ENCODE measurements around the gene CYB561D2. TPM values are rescaled to one million over a fixed set of nuclear protein-coding genes. Genes with fewer than 3 reads are reported as not detected.

Gene CYB561D2
- total RNA-seq, 3 donors from 2014 or later = 23.6 to 30.1 (median 28.8) TPM

DNA sequence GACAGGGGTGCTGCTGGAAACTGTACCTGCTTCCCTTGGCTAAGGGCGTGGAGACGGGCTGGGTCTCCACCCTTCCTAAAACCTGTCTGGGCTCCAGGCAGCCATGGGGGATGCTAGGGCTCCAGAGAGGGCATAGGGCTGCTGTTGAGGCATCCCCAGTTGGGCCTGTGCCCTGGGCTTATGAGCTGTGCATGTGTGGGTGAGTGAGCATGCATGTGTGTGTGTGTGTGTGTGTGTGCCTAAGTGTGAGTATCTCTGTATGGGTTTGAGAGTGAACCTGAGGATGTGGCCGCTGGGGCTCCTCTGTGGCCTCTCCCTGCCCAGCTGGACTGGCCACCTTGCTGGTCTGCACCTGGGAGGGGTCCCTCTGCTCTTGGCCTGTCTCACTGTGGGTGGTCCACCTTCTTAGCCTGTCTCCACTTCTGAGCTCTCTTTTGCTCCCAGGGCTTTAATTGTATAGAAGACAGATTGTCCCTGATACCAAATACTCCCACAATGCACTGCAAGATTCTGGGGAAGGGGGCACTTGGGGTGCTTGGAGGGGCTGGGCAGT, 20.5 kb downstream of the CYB561D2 start:
- no peaks in the 10 kb centered on the region for H3K27me3 ChIP-seq
- H3K36me3 ChIP-seq = no peaks in the 10 kb centered on the region
- intact Hi-C loops (cut with DNase I; ENCODE audit: low total_unique reads) = no loop called here
- TF ChIP-seq POLR2A (IDR thresholded peaks at IDR 0.05) = no peak
- TF ChIP-seq, protein P1, sequence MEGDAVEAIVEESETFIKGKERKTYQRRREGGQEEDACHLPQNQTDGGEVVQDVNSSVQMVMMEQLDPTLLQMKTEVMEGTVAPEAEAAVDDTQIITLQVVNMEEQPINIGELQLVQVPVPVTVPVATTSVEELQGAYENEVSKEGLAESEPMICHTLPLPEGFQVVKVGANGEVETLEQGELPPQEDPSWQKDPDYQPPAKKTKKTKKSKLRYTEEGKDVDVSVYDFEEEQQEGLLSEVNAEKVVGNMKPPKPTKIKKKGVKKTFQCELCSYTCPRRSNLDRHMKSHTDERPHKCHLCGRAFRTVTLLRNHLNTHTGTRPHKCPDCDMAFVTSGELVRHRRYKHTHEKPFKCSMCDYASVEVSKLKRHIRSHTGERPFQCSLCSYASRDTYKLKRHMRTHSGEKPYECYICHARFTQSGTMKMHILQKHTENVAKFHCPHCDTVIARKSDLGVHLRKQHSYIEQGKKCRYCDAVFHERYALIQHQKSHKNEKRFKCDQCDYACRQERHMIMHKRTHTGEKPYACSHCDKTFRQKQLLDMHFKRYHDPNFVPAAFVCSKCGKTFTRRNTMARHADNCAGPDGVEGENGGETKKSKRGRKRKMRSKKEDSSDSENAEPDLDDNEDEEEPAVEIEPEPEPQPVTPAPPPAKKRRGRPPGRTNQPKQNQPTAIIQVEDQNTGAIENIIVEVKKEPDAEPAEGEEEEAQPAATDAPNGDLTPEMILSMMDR (IDR thresholded peaks at IDR 0.05) = no peak
- TF ChIP-seq POLR2AphosphoS5 (IDR thresholded peaks at IDR 0.05) = no peak
- H3K9me3 ChIP-seq = no peaks in the 10 kb centered on the region
- H3K27ac ChIP-seq = no peak overlapping the region
- no peaks in the 10 kb centered on the region for H3K4me1 ChIP-seq
- DNase-seq (ENCODE audit: low spot score in 2 of 2) = no peak
- no peak overlapping the region for H3K4me3 ChIP-seq

DNA sequence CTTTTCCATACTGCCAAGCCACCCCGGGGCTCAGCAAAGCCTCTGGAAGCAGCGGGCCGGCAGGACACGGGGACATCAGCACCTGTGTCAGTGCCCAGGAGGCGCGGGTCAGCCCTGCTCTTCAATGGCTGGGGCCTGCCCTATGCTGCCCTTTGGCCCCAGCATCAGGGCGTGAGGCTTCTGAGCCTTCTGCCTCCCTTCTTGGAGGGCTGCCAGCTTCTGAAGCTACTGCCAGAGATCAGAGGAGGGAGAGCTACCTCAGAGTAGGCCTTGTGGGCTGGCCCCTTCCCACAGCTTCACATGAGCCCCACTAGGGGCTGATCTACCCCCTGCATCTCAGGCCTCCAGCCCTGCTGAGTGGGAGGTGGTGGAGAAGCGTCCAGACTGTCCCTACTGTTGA, 21.7 kb downstream of the CYB561D2 start:
- intact Hi-C loops (cut with DNase I; ENCODE audit: low total_unique reads) = no loop called here
- Histone ChIP-seq H3K27ac (no peak overlapping the region), H3K4me1 (no peaks in the 10 kb centered on the region), H3K36me3 (no peaks in the 10 kb centered on the region), H3K27me3 (no peaks in the 10 kb centered on the region), H3K9me3 (no peaks in the 10 kb centered on the region), H3K4me3 (no peak overlapping the region)
- TF ChIP-seq POLR2A (IDR thresholded peaks at IDR 0.05) = no peak
- TF ChIP-seq, protein P1 (IDR thresholded peaks at IDR 0.05) = no peak
- TF ChIP-seq POLR2AphosphoS5 (IDR thresholded peaks at IDR 0.05) = no peak
- DNase-seq (ENCODE audit: low spot score in 2 of 2) = no peak

DNA sequence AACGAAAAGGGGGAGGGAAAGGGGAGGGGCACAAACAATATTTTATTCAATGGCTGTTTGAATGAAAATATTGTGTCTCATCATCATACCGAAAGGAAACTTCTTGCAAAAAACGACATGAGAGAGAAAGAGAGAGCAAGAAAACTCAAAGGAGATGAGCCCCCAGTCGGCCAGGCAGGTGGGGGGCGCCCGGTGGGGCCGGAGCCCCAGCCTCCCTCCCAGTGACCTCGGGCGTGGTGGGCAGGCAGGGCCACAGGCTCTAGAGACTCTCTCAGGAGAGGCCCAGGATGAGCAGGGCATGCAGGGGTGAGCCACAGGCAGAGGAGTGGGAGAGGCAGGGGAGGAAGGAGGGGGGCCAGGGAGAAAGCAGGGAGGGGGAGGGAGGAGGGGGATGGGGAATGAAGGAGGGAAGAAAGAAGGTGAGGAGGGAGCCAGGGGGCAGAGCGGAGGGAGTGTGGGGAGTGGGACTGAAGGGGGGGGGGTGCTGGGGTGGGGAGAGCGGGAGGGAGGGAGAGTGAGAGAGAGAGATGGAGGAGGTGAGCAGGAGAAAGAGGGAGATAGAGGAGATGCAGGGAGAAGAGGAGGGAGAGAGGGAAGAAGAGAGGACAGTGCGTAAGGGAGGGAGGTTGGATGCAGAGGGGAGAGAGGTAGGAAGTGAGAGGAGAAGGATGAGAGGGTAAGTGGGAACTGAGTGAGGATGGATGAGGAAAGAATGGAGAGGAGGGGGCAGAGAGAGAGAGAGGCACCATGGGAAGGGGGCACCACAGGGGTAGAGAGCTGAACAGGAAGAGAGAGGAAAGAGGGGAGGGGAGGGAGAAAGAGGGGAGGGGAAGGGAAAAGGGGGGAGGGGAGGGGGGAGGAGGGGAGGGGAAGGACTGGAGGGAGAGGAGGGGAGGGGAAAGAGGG, 22.7 kb downstream of the CYB561D2 start:
- H3K36me3 ChIP-seq = no peaks in the 10 kb centered on the region
- no peak for DNase-seq (ENCODE audit: low spot score in 2 of 2)
- H3K9me3 ChIP-seq = no peaks in the 10 kb centered on the region
- no peaks in the 10 kb centered on the region for H3K27me3 ChIP-seq
- H3K4me3 ChIP-seq = no peak overlapping the region
- intact Hi-C loops (cut with DNase I; ENCODE audit: low total_unique reads) = no loop called here
- no peak overlapping the region for H3K27ac ChIP-seq
- TF ChIP-seq POLR2A (IDR thresholded peaks at IDR 0.05) (no peak), POLR2AphosphoS5 (IDR thresholded peaks at IDR 0.05) (no peak)
- TF ChIP-seq, protein P1 (IDR thresholded peaks at IDR 0.05) = no peak
- no peaks in the 10 kb centered on the region for H3K4me1 ChIP-seq

DNA sequence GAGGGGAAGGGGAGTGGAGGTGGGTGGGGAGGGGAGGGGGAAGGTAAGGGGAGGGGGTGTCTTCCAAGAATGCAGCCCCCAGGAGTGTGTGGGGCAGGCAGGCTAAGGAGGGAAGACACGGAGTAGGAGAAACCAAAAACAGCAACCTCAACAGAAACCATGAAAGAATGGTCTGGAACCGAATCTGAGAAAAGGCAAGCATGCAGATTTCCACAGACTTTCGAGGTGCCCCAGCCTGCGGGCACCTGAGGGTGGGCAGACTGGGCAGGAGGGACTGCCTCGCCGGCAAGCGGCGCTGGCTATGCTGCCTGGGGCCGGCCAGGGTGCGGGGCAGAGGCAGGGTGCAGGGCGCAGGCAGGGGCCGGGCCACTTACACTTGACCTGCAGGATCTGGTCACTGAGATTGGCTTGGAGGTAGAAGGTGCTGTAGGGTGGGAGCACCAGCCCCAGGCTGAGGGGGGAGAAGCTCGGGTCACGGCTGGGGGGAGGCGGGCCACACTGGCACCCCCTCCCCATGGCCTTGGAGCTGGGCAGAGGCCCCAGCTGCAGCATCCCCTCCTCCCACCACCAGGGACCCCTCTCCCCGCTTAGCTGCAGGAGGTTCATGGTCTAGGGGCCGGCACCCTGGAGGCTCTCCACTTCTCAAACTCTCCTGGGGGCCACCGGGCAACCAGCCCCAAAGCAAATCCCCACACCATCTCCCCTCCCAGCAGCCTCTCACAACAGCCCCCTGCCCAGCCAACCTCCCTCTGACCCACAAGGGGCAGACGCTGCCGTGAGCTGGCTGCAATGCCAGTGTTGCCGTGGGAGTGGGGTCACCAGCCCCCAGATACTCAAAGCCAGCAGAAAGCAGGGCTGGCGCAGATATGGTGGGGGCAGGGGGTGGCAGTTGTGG, 23.9 kb downstream of the CYB561D2 start:
- Histone ChIP-seq H3K27ac (no peak overlapping the region), H3K4me3 (no peak overlapping the region), H3K36me3 (no peaks in the 10 kb centered on the region), H3K4me1 (no peaks in the 10 kb centered on the region), H3K27me3 (no peaks in the 10 kb centered on the region), H3K9me3 (no peaks in the 10 kb centered on the region)
- intact Hi-C loops (cut with DNase I; ENCODE audit: low total_unique reads) = loop anchor here (5.0 kb wide), 1 partner anchor 303 kb away; no protein-coding TSS in a partner anchor
- TF ChIP-seq POLR2A (IDR thresholded peaks at IDR 0.05) (no peak), POLR2AphosphoS5 (IDR thresholded peaks at IDR 0.05) (no peak)
- TF ChIP-seq, protein P1 (IDR thresholded peaks at IDR 0.05) = no peak
- no peak for DNase-seq (ENCODE audit: low spot score in 2 of 2)

All from breast epithelium (tissue), 4 donors.